GM10248 (cell line): ENCODE measurements around the gene VSIG10L.

ENCODE experiments used
- CTCF ChIA-PET: fragments of 300-600 bp; sonication (Branson Sonifier 250); formaldehyde crosslinking; extraction: SDS; loops from one replicate; lab custom pipeline; 2021; ENCODE audit warnings: antibody characterized with exemption; lab: Yijun Ruan, JAX
- POLR2A ChIA-PET: fragments of 350-650 bp; sonication (Branson Sonifier 250); formaldehyde crosslinking; extraction: SDS; loops from one replicate; lab custom pipeline; 2020; ENCODE audit warnings: antibody characterized with exemption; lab: Yijun Ruan, JAX
- DNase-seq: peaks from one replicate; pipeline ENCODE4 v3.0.0; 2012; ENCODE audit errors: extremely low spot score
- TF ChIP-seq, protein P1 (sequence below): IDR thresholded peaks from 2 replicates; pipeline ENCODE4 v1.5.1; 2012; ENCODE audit warnings: mild to moderate bottlenecking, low read depth; ENCODE audit errors: extremely low read depth, missing control alignments, control extremely low read depth

VSIG10L gene

GRCh38 chr19:51293571-51294210 lies 48.2 kb downstream of the VSIG10L start:
- no peak for DNase-seq
- TF ChIP-seq, protein P1, sequence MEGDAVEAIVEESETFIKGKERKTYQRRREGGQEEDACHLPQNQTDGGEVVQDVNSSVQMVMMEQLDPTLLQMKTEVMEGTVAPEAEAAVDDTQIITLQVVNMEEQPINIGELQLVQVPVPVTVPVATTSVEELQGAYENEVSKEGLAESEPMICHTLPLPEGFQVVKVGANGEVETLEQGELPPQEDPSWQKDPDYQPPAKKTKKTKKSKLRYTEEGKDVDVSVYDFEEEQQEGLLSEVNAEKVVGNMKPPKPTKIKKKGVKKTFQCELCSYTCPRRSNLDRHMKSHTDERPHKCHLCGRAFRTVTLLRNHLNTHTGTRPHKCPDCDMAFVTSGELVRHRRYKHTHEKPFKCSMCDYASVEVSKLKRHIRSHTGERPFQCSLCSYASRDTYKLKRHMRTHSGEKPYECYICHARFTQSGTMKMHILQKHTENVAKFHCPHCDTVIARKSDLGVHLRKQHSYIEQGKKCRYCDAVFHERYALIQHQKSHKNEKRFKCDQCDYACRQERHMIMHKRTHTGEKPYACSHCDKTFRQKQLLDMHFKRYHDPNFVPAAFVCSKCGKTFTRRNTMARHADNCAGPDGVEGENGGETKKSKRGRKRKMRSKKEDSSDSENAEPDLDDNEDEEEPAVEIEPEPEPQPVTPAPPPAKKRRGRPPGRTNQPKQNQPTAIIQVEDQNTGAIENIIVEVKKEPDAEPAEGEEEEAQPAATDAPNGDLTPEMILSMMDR: no peak
- ChIA-PET POLR2A (no interaction called here), CTCF (no interaction called here)

GRCh38 chr19:51292971-51293370 lies 49.0 kb downstream of the VSIG10L start:
- TF ChIP-seq, protein P1: no peak
- ChIA-PET CTCF (no interaction called here), POLR2A (no interaction called here)
- DNase-seq: no peak

DNA sequence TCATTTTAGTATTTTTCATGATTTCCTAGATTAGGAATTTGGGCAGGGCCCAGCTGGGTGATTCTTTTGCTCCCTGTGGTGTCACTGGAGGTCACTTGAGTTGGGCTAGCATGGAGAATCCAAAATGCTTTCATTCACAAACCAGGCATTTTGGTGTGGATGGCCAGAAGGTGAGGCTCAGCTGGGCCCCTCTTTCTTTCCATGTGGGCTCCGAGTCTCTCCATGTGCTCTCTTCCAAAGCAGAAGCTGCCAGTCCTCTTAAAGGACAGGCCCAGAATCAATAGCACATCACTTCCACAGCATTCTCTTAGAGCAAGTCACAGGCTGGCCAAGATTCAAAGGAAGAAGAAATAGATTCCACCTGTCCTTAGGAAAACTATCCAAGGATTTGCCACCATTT lies 52.3 kb downstream of the VSIG10L start:
- DNase-seq: no peak
- TF ChIP-seq, protein P1: no peak
- CTCF ChIA-PET: no interaction called here
- POLR2A ChIA-PET: no interaction called here

DNA sequence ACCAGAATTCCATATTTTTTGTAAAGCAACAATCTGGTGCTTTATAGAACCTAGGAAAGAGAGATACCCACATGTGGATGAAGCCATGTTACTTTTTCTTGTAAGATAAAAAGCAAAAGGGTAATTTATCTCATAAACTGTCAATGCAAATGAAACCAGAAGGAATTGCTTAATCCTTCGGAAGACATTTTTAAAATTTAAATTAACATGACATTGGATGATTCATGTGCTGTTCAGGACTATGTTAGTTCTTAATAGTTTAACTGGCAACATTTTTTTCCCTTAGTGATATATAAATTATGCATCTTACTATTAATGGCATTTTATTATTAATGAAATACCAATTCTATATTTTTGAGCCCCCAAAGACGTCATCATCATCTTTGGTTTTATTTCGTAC lies 56.3 kb downstream of the VSIG10L start:
- POLR2A ChIA-PET: no interaction called here
- no peak for DNase-seq
- TF ChIP-seq, protein P1: no peak
- CTCF ChIA-PET: no interaction called here

GRCh38 chr19:51282335-51282734 lies 59.6 kb downstream of the VSIG10L start:
- TF ChIP-seq, protein P1: no peak
- ChIA-PET CTCF (interaction anchor here (1.1 to 1.9 kb wide), 4 partner anchors 9 to 23 kb away, joined by 3 to 7 read pairs (median 4); no protein-coding TSS in a partner anchor), POLR2A (no interaction called here)
- DNase-seq: no peak
